Measurements from ENCODE around the gene HTD2.
"Not testable (repeated sequence)": the region's sequence is repeated elsewhere in the genome, so short reads cannot be mapped to it uniquely, and the experiment has no call there.

HTD2 gene

DNA sequence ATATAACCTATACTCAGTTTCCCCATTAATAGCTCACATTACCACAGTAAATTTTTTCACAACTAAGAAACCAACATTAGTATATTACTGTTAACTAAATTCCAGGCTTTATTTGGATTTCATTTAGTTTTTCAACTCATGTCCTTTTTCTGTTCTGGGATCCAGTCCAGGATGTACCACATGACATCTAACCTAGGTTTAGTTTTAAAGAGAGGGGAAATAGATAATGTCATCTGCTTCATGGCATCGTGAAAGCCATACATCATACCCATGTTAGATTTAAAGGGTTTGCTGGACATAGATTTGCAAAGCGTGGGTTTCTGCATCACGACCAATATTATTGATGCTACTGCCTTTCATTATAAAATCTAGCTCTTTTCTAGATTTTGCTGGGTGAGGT lies 33.4 kb upstream of the HTD2 start:
- no peak overlapping the region for H3K27ac ChIP-seq (ENCODE audit: low read depth, low read length)
- no peaks in the 10 kb centered on the region for H3K4me1 ChIP-seq (ENCODE audit: control insufficient read depth, insufficient read depth, low read length)
- no peaks in the 10 kb centered on the region for H3K27me3 ChIP-seq (ENCODE audit: control insufficient read depth, insufficient read depth, low read length)
- H3K9me3 ChIP-seq (ENCODE audit: control insufficient read depth, insufficient read depth, low read depth, low read length) = no peaks in the 10 kb centered on the region
- peaks cover 3% of the 10 kb centered on the region; the same call in 1 of the 2 replicates for H3K36me3 ChIP-seq (ENCODE audit: control insufficient read depth, insufficient read depth, low read length)
- H3K4me3 ChIP-seq (ENCODE audit: low read depth, low read length) = no peak overlapping the region
- H3K9ac ChIP-seq (ENCODE audit: low read length) = no peak overlapping the region

DNA sequence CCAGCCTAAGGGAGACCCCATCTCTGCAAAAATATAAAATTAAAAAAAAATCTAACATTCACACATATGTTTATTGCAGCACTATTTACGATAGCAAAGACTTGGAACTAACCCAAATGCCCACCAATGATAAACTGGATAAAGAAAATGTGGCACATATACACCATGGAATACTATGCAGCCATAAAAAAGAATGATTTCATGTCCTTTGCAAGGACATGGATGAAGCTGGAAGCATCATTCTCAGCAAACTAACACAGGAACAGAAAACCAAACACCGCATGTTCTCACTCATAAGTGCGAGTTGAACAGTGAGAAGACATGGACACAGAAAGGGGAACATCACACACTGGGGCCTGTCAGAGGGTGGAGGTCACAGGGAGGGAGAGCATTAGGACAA lies 33.0 kb upstream of the HTD2 start:
- not testable (repeated sequence) for H3K27ac ChIP-seq (ENCODE audit: low read depth, low read length); H3K27me3 ChIP-seq (ENCODE audit: control insufficient read depth, insufficient read depth, low read length)

DNA sequence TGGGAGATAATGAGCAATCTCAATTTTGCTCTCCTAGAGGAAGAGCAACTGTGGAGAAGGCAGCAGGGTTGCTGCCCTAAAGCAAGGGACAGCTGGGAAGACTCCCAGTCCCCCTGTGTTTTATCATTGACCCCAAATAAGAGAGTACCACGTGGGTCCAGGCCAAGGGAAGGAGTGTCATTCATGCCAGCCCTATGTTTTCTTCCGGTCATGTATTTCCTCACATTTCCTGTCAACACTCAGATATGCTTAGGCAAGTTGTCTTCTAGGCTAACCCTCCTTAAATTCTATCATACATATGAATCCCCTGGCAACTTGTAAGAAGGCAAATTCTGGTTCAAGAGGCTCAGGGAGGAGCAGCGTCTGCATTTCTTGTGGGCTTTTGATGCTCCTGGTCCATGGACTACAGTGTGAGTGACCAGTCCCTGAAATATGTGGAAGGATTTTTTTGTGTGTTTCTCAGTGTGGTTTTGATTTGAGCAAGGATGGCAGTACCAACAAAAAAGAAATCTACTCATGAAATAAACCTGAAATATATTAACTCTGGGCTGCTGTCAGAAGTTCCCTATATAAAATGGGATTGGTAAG lies 32.2 kb upstream of the HTD2 start:
- peaks cover 3% of the 10 kb centered on the region; the same call in 1 of the 2 replicates for H3K36me3 ChIP-seq (ENCODE audit: control insufficient read depth, insufficient read depth, low read length)
- no peak overlapping the region for H3K27ac ChIP-seq (ENCODE audit: low read depth, low read length)
- no peaks in the 10 kb centered on the region for H3K9me3 ChIP-seq (ENCODE audit: control insufficient read depth, insufficient read depth, low read depth, low read length)
- H3K9ac ChIP-seq (ENCODE audit: low read length) = no peak overlapping the region
- no peak overlapping the region for H3K4me3 ChIP-seq (ENCODE audit: low read depth, low read length)
- H3K4me1 ChIP-seq (ENCODE audit: control insufficient read depth, insufficient read depth, low read length) = no peaks in the 10 kb centered on the region
- no peaks in the 10 kb centered on the region for H3K27me3 ChIP-seq (ENCODE audit: control insufficient read depth, insufficient read depth, low read length)

More for the DNA sequence above, 33.0 kb upstream of the HTD2 start:
- not testable (repeated sequence) for H3K9ac ChIP-seq (ENCODE audit: low read length); H3K9me3 ChIP-seq (ENCODE audit: control insufficient read depth, insufficient read depth, low read depth, low read length); H3K4me3 ChIP-seq (ENCODE audit: low read depth, low read length); H3K36me3 ChIP-seq (ENCODE audit: control insufficient read depth, insufficient read depth, low read length); H3K4me1 ChIP-seq (ENCODE audit: control insufficient read depth, insufficient read depth, low read length)

DNA sequence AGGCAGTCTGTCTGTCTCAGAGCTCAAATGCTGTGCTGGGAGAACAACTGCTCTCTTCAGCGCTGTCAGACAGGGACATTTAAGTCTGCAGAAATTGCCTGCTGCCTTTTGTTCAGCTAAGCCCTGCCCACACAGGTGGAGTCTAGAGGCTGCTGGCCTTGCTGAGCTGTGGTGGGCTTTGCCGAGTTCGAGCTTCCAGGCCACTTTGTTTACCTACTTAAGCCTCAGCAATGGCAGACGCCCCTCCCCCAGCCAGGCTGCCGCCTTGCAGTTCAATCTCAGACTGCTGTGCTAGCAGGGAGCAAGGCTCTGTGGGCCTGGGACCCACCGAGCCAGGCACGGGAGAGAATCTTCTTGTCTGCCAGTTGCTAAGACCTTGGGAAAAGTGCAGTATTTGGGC lies 25.3 kb upstream of the HTD2 start:
- Histone ChIP-seq H3K9ac (ENCODE audit: low read length) (peak overlapping the region; percentile 0), H3K4me1 (ENCODE audit: control insufficient read depth, insufficient read depth, low read length) (peaks cover 5% of the 10 kb centered on the region; the same call in 1 of the 2 replicates), H3K9me3 (ENCODE audit: control insufficient read depth, insufficient read depth, low read depth, low read length) (no peaks in the 10 kb centered on the region), H3K36me3 (ENCODE audit: control insufficient read depth, insufficient read depth, low read length) (peaks cover 3% of the 10 kb centered on the region; the same call in 1 of the 2 replicates), H3K4me3 (ENCODE audit: low read depth, low read length) (peak overlapping the region; percentile 3; the same call in 1 of the 2 replicates), H3K27ac (ENCODE audit: low read depth, low read length) (no peak overlapping the region), H3K27me3 (ENCODE audit: control insufficient read depth, insufficient read depth, low read length) (no peaks in the 10 kb centered on the region)

DNA sequence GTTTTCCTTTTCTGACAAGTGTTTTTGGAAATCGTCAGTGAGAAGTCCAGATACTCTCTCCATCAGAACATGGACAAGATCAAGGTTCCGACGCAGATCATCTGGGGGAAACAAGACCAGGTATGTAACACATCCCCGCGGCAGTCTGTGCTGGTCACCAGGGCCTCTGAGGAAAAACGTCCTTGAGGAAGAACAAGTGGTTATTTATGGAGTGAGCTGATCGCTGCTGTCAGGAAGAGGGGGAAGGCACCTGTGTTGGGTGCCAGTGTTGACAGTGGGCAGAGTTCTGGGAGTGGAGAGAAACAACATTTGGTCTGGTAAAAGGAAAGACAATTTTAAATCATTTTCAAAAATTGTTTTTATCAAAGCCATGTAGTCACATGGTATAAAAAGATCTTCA lies 21.0 kb upstream of the HTD2 start:
- Histone ChIP-seq H3K36me3 (ENCODE audit: control insufficient read depth, insufficient read depth, low read length) (peaks cover 3% of the 10 kb centered on the region; the same call in 1 of the 2 replicates), H3K4me3 (ENCODE audit: low read depth, low read length) (no peak overlapping the region), H3K4me1 (ENCODE audit: control insufficient read depth, insufficient read depth, low read length) (peaks cover 5% of the 10 kb centered on the region; the same call in 1 of the 2 replicates), H3K9me3 (ENCODE audit: control insufficient read depth, insufficient read depth, low read depth, low read length) (no peaks in the 10 kb centered on the region), H3K9ac (ENCODE audit: low read length) (no peak overlapping the region), H3K27me3 (ENCODE audit: control insufficient read depth, insufficient read depth, low read length) (no peaks in the 10 kb centered on the region), H3K27ac (ENCODE audit: low read depth, low read length) (no peak overlapping the region)

DNA sequence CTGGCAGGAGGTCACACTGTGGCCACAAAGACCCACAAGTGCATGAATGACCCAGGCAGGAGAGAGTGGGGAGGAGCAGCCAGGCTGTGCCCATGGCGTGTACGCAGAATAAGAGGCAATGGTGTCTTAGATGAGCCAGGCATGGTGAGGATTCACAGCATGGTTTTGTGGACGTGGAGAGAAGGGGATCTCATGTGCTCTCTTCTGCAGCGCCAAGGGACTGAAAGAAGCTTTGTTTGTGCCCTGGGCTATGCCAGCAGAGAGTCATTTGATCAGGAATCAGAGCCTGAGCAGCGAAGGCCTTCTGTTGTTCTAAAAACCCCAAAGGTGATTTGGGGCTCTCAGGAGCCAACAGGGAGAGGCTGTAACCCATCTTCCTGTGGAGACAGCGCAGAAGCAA lies 19.0 kb upstream of the HTD2 start:
- Histone ChIP-seq H3K27ac (ENCODE audit: low read depth, low read length) (no peak overlapping the region), H3K36me3 (ENCODE audit: control insufficient read depth, insufficient read depth, low read length) (no peaks in the 10 kb centered on the region), H3K9ac (ENCODE audit: low read length) (no peak overlapping the region), H3K9me3 (ENCODE audit: control insufficient read depth, insufficient read depth, low read depth, low read length) (peaks cover 5% of the 10 kb centered on the region), H3K4me3 (ENCODE audit: low read depth, low read length) (no peak overlapping the region), H3K27me3 (ENCODE audit: control insufficient read depth, insufficient read depth, low read length) (no peaks in the 10 kb centered on the region), H3K4me1 (ENCODE audit: control insufficient read depth, insufficient read depth, low read length) (no peaks in the 10 kb centered on the region)

DNA sequence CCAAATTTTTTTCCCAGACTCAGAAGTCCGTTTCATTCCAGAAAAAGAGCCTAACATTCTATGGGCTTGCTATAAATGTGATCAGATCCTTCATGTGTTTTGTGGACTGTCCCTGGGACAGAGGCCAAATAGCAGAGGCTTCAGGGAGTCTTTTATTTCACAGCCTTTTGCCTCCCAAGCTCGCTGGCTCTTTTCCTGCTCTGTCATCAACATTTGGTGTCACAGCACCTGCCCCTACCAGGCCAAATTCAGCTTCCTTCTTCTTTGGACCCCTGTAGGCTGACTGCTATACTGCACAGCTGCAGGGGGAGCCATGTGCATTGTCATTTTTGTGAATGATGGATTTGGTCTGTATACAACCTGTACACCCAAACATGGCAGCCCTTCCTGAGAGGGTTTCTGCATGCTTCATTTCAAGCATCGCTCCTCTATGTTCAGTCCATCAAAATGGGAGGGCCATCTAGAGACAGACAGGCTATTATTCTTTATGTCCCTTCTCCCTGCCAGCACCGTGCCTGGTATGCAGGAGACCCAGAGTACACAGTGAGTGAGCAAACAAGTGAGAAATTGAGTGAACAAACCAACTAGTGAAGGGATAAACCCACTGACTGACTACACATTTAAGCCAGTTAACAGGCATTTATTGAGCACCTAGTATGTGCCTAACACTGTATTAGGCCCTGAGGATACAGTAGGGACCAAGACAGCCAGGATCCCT lies 18.1 kb upstream of the HTD2 start:
- Histone ChIP-seq H3K9ac (ENCODE audit: low read length) (no peak overlapping the region), H3K36me3 (ENCODE audit: control insufficient read depth, insufficient read depth, low read length) (no peaks in the 10 kb centered on the region), H3K27me3 (ENCODE audit: control insufficient read depth, insufficient read depth, low read length) (no peaks in the 10 kb centered on the region), H3K9me3 (ENCODE audit: control insufficient read depth, insufficient read depth, low read depth, low read length) (peaks cover 5% of the 10 kb centered on the region), H3K27ac (ENCODE audit: low read depth, low read length) (no peak overlapping the region), H3K4me1 (ENCODE audit: control insufficient read depth, insufficient read depth, low read length) (no peaks in the 10 kb centered on the region), H3K4me3 (ENCODE audit: low read depth, low read length) (no peak overlapping the region)

DNA sequence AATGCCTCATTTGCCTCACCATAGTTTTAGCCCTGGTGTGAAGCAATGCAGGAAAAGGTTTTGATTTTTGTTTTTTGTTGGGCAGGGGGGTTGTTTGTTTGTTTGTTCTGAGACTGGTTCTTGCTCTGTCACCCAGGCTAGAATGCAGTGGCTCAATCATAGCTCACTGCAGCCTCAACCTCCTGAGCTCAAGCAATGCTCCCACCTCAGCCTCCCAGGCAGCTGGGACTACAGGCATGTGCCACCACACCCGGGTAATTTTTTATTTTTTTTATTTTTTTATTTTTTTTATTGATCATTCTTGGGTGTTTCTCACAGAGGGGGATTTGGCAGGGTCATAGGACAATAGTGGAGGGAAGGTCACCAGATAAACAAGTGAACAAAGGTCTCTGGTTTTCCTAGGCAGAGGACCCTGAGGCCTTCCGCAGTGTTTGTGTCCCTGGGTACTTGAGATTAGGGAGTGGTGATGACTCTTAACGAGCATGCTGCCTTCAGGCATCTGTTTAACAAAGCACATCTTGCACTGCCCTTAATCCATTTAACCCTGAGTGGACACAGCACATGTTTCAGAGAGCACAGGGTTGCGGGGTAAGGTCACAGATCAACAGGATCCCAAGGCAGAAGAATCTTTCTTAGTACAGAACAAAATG lies 17.2 kb upstream of the HTD2 start:
- not testable (repeated sequence) for H3K4me3 ChIP-seq (ENCODE audit: low read depth, low read length); H3K36me3 ChIP-seq (ENCODE audit: control insufficient read depth, insufficient read depth, low read length); H3K9me3 ChIP-seq (ENCODE audit: control insufficient read depth, insufficient read depth, low read depth, low read length); H3K9ac ChIP-seq (ENCODE audit: low read length); H3K4me1 ChIP-seq (ENCODE audit: control insufficient read depth, insufficient read depth, low read length); H3K27ac ChIP-seq (ENCODE audit: low read depth, low read length); H3K27me3 ChIP-seq (ENCODE audit: control insufficient read depth, insufficient read depth, low read length)

DNA sequence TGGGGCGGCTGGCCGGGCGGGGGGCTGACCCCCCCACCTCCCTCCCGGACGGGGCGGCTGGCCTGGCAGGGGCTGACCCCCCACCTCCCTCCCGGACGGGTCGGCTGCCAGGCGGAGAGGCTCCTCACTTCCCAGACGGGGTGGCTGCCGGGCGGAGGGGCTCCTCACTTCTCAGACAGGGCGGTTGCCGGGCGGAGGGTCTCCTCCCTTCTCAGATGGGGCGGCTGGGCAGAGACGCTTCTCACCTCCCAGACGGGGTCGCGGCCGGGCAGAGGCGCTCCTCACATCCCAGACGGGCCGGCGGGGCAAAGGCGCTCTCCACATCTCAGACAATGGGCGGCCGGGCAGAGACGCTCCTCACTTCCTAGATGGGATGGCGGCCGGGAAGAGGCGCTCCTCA lies 15.9 kb upstream of the HTD2 start:
- not testable (repeated sequence) for H3K4me1 ChIP-seq (ENCODE audit: control insufficient read depth, insufficient read depth, low read length); H3K27me3 ChIP-seq (ENCODE audit: control insufficient read depth, insufficient read depth, low read length); H3K27ac ChIP-seq (ENCODE audit: low read depth, low read length); H3K9ac ChIP-seq (ENCODE audit: low read length); H3K9me3 ChIP-seq (ENCODE audit: control insufficient read depth, insufficient read depth, low read depth, low read length); H3K4me3 ChIP-seq (ENCODE audit: low read depth, low read length); H3K36me3 ChIP-seq (ENCODE audit: control insufficient read depth, insufficient read depth, low read length)

DNA sequence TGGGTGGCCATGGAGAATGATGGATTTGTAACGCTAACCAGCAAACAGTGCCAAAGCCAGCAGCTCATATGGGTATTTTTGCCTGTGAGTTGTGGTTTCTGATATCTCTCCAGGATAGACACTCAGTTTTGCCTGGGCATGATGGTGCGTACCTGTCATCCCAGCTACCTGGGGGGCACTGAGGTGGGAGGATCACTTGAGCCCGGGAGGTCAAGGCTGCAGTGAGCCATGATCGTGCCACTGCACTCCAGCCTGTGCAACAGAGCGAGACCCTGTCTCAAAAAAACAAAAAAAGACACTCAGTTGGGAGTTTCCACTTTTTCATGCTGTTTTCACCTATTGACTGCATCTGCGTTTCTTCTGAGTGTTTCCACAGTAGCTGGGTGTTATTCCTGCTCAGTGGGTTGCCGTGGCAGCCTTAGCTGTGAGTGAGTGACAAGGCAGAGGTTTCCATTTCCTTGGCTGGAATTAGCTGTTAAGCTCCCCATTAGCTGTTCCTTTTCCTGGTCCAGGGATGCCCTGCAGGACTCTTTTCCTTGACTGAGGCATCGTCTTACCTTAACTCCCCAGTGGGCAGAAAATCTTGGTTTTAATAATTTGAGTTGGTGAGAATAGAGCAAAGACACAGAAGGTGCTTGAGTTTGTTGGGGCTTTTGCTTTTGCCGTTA lies 14.5 kb upstream of the HTD2 start:
- H3K36me3 ChIP-seq (ENCODE audit: control insufficient read depth, insufficient read depth, low read length) = no peaks in the 10 kb centered on the region; the same call in 1 of the 2 replicates
- no peak overlapping the region for H3K9ac ChIP-seq (ENCODE audit: low read length)
- H3K9me3 ChIP-seq (ENCODE audit: control insufficient read depth, insufficient read depth, low read depth, low read length) = peaks cover 5% of the 10 kb centered on the region
- H3K4me1 ChIP-seq (ENCODE audit: control insufficient read depth, insufficient read depth, low read length) = peaks cover 3% of the 10 kb centered on the region; the same call in 1 of the 2 replicates
- H3K27ac ChIP-seq (ENCODE audit: low read depth, low read length) = no peak overlapping the region
- no peak overlapping the region for H3K4me3 ChIP-seq (ENCODE audit: low read depth, low read length)
- no peaks in the 10 kb centered on the region for H3K27me3 ChIP-seq (ENCODE audit: control insufficient read depth, insufficient read depth, low read length)

DNA sequence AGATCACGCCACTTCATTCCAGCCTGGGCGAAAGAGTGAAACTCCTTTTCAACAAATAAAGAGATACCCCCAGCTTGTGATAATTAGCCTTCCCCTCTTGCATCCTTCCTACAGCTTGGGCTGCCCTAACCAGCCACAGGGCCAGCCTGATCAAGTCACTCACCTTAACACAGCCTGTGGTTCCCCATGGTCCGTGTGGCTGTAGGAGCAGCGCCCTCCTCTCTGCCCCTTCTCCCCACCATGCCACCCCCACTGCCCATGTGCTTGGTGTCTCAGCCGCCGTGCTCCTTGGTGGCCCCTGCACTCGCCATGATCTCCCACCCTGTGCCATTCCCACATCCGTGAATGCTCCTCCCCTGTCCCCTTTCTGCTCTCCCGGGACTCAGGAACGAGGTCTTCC lies 13.5 kb upstream of the HTD2 start:
- H3K4me3 ChIP-seq (ENCODE audit: low read depth, low read length) = no peak overlapping the region
- H3K27ac ChIP-seq (ENCODE audit: low read depth, low read length) = no peak overlapping the region

More for the DNA sequence above, 13.5 kb upstream of the HTD2 start:
- no peaks in the 10 kb centered on the region for H3K27me3 ChIP-seq (ENCODE audit: control insufficient read depth, insufficient read depth, low read length)
- no peaks in the 10 kb centered on the region; the same call in 1 of the 2 replicates for H3K36me3 ChIP-seq (ENCODE audit: control insufficient read depth, insufficient read depth, low read length)
- no peak overlapping the region for H3K9ac ChIP-seq (ENCODE audit: low read length)
- peaks cover 5% of the 10 kb centered on the region for H3K9me3 ChIP-seq (ENCODE audit: control insufficient read depth, insufficient read depth, low read depth, low read length)
- H3K4me1 ChIP-seq (ENCODE audit: control insufficient read depth, insufficient read depth, low read length) = peaks cover 3% of the 10 kb centered on the region; the same call in 1 of the 2 replicates
